Transverse colon (tissue), 4 donors: ENCODE data around the gene S100A5.

Experiments
- CTCF ChIP-seq, 5 experiments: fragments of 200-600 bp in 3 of 5; fragments of 450-650 bp in 2 of 5; sonication (generic) in 3 of 5; IDR thresholded peaks; 1 replicate in 2 of 5; 2 replicates in 3 of 5; pipeline ENCODE4 v1.5.1; 2016 to 2017; ENCODE audit warnings: antibody characterized with exemption in 5 of 5, inconsistent platforms in 3 of 5, mild to moderate bottlenecking in 2 of 5, moderate library complexity in 1 of 5
- EP300 ChIP-seq: sonication (generic); formaldehyde crosslinking; IDR thresholded peaks from one replicate; pipeline ENCODE4 v1.6.1; 2017; ENCODE audit warnings: antibody characterized with exemption, low read depth
- POLR2A ChIP-seq: fragments of 450-650 bp; IDR thresholded peaks from one replicate; pipeline ENCODE4 v1.6.1; 2016; ENCODE audit warnings: antibody characterized with exemption, mild to moderate bottlenecking, moderate library complexity
- POLR2AphosphoS5 ChIP-seq, 3 donors: sonication (generic); formaldehyde crosslinking; IDR thresholded peaks; one replicate each; pipeline ENCODE4 v1.6.1; 2016; ENCODE audit warnings: antibody characterized with exemption in 3 of 3

DNA sequence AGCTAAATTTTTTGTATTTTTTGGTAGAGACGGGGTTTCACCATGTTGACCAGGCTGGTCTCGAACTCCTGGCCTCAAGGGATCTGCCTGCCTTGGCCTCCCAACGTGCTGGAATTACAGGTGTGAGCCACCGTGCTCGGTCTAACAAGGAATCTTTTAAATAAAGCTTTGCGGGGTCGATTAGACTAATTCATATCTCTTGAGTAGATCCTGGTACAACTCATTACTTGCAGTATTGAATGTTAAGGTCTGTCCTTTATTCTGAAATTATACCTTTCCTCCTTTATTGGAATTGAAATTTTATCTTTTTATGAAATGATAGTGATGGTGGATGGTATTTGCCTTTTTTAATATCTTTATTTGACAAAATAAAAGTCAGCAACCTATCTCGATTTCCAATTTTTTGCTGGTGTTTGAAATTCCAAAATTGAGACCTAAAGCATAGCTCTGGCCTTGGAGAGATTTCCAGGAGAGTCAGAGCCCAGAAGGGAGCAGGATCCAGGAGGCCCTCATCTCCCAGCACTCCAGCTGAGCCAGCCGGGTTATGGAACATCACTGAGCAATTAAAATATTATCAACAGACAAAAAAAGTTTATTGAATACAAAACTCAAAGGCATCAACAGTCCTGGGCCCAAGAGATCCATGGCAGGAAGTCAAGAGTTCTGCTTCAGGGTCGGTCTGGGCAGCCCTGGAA, 20.2 kb upstream of the S100A5 start:
- TF ChIP-seq EP300 (no peak), POLR2A (no peak), CTCF (IDR thresholded peaks at IDR 0.05) (no peak), POLR2AphosphoS5 (IDR thresholded peaks at IDR 0.05) (no peak)
